Breast epithelium (tissue), 4 donors: Measurements from ENCODE around the gene GUCY2D. TPM values are rescaled to one million over a fixed set of nuclear protein-coding genes. Genes with fewer than 3 reads are reported as not detected.

ENCODE experiments used
- DNase-seq, 2 donors: peaks; one replicate each; pipeline ENCODE4 v3.0.0-alpha.2; 2019; ENCODE audit warnings: low spot score in 2 of 2
- H3K27ac ChIP-seq, 2 donors: fragments of 200-600 bp; sonication (generic) in 1 of 2; one replicate each; pipeline ENCODE4 v1.5.1; 2016 to 2019; ENCODE audit warnings: mild to moderate bottlenecking in 1 of 2
- H3K27me3 ChIP-seq, 2 donors: fragments of 200-600 bp; sonication (generic) in 1 of 2; one replicate each; pipeline versions ENCODE4 v1.5.1 to v1.6.0; 2017 to 2019; ENCODE audit warnings: control low read depth in 1 of 2, mild to moderate bottlenecking in 1 of 2
- H3K36me3 ChIP-seq: fragments of 200-600 bp; one replicate; pipeline ENCODE4 v1.5.1; 2019
- H3K4me1 ChIP-seq, 2 donors: fragments of 200-600 bp; sonication (generic); one replicate each; pipeline ENCODE4 v1.5.1; 2016 to 2019; ENCODE audit warnings: control low read depth in 1 of 2
- H3K4me3 ChIP-seq, 3 donors: fragments of 200-600 bp; sonication (generic); 1 replicate in 2 of 3; 2 replicates in 1 of 3; pipeline ENCODE4 v1.5.1; 2016 to 2019; ENCODE audit warnings: mild to moderate bottlenecking in 3 of 3, moderate library complexity in 2 of 3
- H3K9me3 ChIP-seq, 2 donors: fragments of 200-600 bp; sonication (generic) in 1 of 2; one replicate each; pipeline ENCODE4 v1.5.1; 2016 to 2019; ENCODE audit warnings: control low read depth in 1 of 2
- CTCF ChIP-seq, 3 donors: fragments of 450-650 bp; IDR thresholded peaks; one replicate each; pipeline ENCODE4 v1.5.1; 2016 to 2017; ENCODE audit warnings: antibody characterized with exemption in 3 of 3, mild to moderate bottlenecking in 3 of 3, moderate library complexity in 3 of 3
- POLR2A ChIP-seq: fragments of 450-650 bp; IDR thresholded peaks from one replicate; pipeline ENCODE4 v1.6.1; 2016; ENCODE audit warnings: antibody characterized with exemption, mild to moderate bottlenecking, moderate library complexity
- POLR2AphosphoS5 ChIP-seq, 3 donors: sonication (generic); formaldehyde crosslinking; IDR thresholded peaks; one replicate each; pipeline ENCODE4 v1.6.1; 2017; ENCODE audit warnings: antibody characterized with exemption in 3 of 3
- intact Hi-C: fragments of 100-400 bp; cut with DNase I; formaldehyde crosslinking; loops from one replicate; pipeline ENCODE4 v1.15.1; 2023; ENCODE audit warnings: low total_unique reads
- total RNA-seq, 3 donors: library from RNA; depleted of rRNA; stranded (reverse); fragments of >200 nt; gene quantifications; one replicate each; pipeline ENCODE4 v1.1.0, GENCODE V29; 2016

GUCY2D gene
- total RNA-seq, 3 donors from 2014 or later = 0.15 TPM; not detected in 2

- no peak overlapping the region for H3K27ac ChIP-seq
- H3K27me3 ChIP-seq = no peaks in the 10 kb centered on the region
- intact Hi-C loops = no loop called here
- no peak for TF ChIP-seq POLR2AphosphoS5 (IDR thresholded peaks at IDR 0.05)
- TF ChIP-seq CTCF (IDR thresholded peaks at IDR 0.05) = no peak
- no peak for TF ChIP-seq POLR2A
- H3K4me3 ChIP-seq = no peak overlapping the region
- DNase-seq = no peak
- H3K9me3 ChIP-seq = no peaks in the 10 kb centered on the region
- H3K36me3 ChIP-seq = no peaks in the 10 kb centered on the region
- H3K4me1 ChIP-seq = no peaks in the 10 kb centered on the region
Observed at GRCh38 chr17:7961421-7961820, 41.0 kb upstream of the GUCY2D start.

- DNase-seq = no peak
- no peak overlapping the region for H3K27ac ChIP-seq
- TF ChIP-seq POLR2A (no peak), POLR2AphosphoS5 (IDR thresholded peaks at IDR 0.05) (no peak), CTCF (IDR thresholded peaks at IDR 0.05) (no peak)
- H3K27me3 ChIP-seq = no peaks in the 10 kb centered on the region
- no peaks in the 10 kb centered on the region for H3K36me3 ChIP-seq
- H3K9me3 ChIP-seq = no peaks in the 10 kb centered on the region
- H3K4me1 ChIP-seq = no peaks in the 10 kb centered on the region
- intact Hi-C loops = no loop called here
- H3K4me3 ChIP-seq = no peak overlapping the region
Observed at GRCh38 chr17:7967751-7968150, 34.7 kb upstream of the GUCY2D start.

DNA sequence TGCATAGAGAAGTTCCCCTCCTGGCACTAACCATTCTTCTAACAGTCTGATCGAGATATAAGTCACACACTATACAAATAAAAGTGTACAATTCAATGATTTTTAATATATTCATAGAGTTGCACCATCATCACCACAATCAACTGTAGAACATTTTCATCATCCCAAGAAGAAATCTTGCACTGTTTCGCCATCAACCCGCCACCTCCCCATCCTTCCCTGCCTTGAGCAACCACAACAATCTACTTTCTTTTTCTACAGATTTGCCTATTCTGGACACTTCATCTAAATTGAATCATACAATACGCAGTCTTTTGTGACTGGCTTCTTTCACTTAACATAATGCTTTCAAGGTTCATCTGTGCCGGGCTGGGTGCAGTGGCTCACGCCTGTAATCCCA is 33.0 kb upstream of the GUCY2D start:
- Histone ChIP-seq H3K9me3 (peaks cover 0 to 2% of the 10 kb centered on the region in 2 donors), H3K4me1 (no peaks in the 10 kb centered on the region), H3K27me3 (no peaks in the 10 kb centered on the region), H3K4me3 (no peak overlapping the region), H3K36me3 (no peaks in the 10 kb centered on the region), H3K27ac (no peak overlapping the region)
- TF ChIP-seq POLR2AphosphoS5 (IDR thresholded peaks at IDR 0.05) (no peak), POLR2A (no peak), CTCF (IDR thresholded peaks at IDR 0.05) (no peak)
- no peak for DNase-seq
- intact Hi-C loops = no loop called here

DNA sequence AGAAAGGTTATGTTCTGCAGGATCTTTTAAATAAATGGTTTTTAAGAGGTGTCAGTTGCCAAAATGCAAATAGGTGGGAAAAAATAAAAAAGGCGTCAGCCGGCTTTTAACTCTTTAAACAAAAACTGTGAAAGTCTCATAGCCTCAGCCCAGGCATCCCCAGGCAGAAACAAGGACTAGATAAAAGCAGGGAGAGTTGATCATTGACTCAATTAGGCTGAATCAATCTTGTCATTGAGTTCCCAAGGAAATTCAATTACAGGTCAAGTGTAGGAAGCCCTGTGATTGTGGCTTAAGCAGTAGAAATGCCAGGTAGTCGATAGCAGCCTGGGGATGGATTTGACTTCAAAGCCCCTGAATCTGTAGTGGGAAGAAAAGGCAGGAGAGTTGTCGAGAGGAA is 30.8 kb upstream of the GUCY2D start:
- H3K9me3 ChIP-seq = peaks cover 5 to 18% of the 10 kb centered on the region in 2 donors
- TF ChIP-seq CTCF (IDR thresholded peaks at IDR 0.05) = no peak
- no peak for TF ChIP-seq POLR2AphosphoS5 (IDR thresholded peaks at IDR 0.05)
- no peak for TF ChIP-seq POLR2A
- H3K27me3 ChIP-seq = no peaks in the 10 kb centered on the region
- H3K27ac ChIP-seq = no peak overlapping the region
- no peaks in the 10 kb centered on the region for H3K4me1 ChIP-seq
- DNase-seq = no peak
- intact Hi-C loops = no loop called here
- no peak overlapping the region for H3K4me3 ChIP-seq
- H3K36me3 ChIP-seq = no peaks in the 10 kb centered on the region

DNA sequence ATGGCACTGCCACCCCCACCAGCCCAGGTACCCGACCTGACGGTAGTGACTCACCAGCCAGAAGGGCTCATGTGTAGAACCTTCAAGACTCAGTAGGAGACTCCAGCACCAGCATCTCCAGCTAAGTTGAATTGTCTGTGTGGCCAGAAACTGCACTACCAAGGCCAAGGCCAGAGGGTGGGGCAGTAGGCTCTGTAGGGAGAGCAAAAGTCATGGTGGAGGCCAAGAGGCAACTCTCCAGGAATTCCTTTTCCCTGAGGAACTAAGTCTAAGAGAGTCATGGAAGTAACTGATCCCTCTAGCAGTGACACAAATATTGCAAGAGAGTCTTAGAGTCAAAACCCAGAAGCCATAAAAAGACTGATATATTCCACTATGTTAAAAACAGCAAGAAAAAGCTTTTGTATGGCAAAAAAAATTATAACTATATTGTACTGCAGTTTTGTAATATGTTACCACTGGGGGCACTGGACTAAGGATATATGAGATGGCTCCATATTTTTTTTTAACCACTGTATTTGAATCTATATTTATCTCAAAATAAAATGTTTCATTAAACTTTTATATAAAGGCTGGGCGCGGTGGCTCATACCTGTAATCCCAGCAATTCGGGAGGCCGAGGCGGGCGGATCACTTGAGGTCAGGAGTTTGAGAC is 30.2 kb upstream of the GUCY2D start:
- Histone ChIP-seq H3K4me3 (no peak overlapping the region), H3K27ac (no peak overlapping the region), H3K4me1 (no peaks in the 10 kb centered on the region), H3K27me3 (no peaks in the 10 kb centered on the region), H3K9me3 (peaks cover 5 to 18% of the 10 kb centered on the region in 2 donors), H3K36me3 (no peaks in the 10 kb centered on the region)
- intact Hi-C loops = no loop called here
- DNase-seq = no peak
- TF ChIP-seq POLR2A = no peak
- TF ChIP-seq POLR2AphosphoS5 (IDR thresholded peaks at IDR 0.05) = no peak
- no peak for TF ChIP-seq CTCF (IDR thresholded peaks at IDR 0.05)
